Fibroblast of lung (primary cell): Measurements from ENCODE around the gene CDKN2D. TPM values are rescaled to one million over a fixed set of nuclear protein-coding genes. Genes with fewer than 3 reads are reported as not detected.
"Not testable (repeated sequence)": the region's sequence is repeated elsewhere in the genome, so short reads cannot be mapped to it uniquely, and the experiment has no call there.

Experiments used
- DNase-seq, 2 donors: peaks; one replicate each; pipeline versions ENCODE4 v3.0.0 to v3.0.0-alpha.2; 2010; ENCODE audit warnings: low read depth in 2 of 2
- H2AFZ ChIP-seq: 2 replicates; pipeline ENCODE4 v1.5.1; 2012; ENCODE audit warnings: low read length, control low read depth, inconsistent platforms
- H3K27ac ChIP-seq: 2 replicates; pipeline ENCODE4 v1.5.1; 2011; ENCODE audit warnings: low read length, control low read depth; ENCODE audit not compliant: insufficient read depth
- H3K27me3 ChIP-seq: 2 replicates; pipeline ENCODE4 v1.5.1; 2011; ENCODE audit warnings: mild to moderate bottlenecking, low read length; ENCODE audit not compliant: control insufficient read depth, insufficient read depth
- H3K36me3 ChIP-seq: 2 replicates; pipeline ENCODE4 v1.5.1; 2011; ENCODE audit warnings: low read length; ENCODE audit not compliant: control insufficient read depth, insufficient read depth
- H3K4me1 ChIP-seq: 2 replicates; pipeline ENCODE4 v1.5.1; 2011; ENCODE audit warnings: low read length; ENCODE audit not compliant: control insufficient read depth, insufficient read depth; ENCODE audit errors: extremely low read depth
- H3K4me2 ChIP-seq: 2 replicates; pipeline ENCODE4 v1.5.1; 2011; ENCODE audit warnings: low read length, control low read depth; ENCODE audit not compliant: insufficient read depth; ENCODE audit errors: extremely low read depth
- H3K4me3 ChIP-seq, 4 experiments: fragments of 200-600 bp in 1 of 4; sonication (generic) in 1 of 4; replicated peaks in 1 of 4; 2 replicates each; pipeline ENCODE4 v1.5.1; 2011 to 2016; ENCODE audit warnings: low read length in 4 of 4, low read depth in 3 of 4, mild to moderate bottlenecking in 3 of 4, control low read depth in 2 of 4, inconsistent platforms in 1 of 4, mixed read lengths in 1 of 4; ENCODE audit not compliant: insufficient read depth in 1 of 4; ENCODE audit errors: control extremely low read depth in 1 of 4
- H3K79me2 ChIP-seq: 2 replicates; pipeline ENCODE4 v1.5.1; 2012; ENCODE audit warnings: mild to moderate bottlenecking, low read length, inconsistent platforms; ENCODE audit not compliant: control insufficient read depth, insufficient read depth
- H3K9ac ChIP-seq: 2 replicates; pipeline ENCODE4 v1.5.1; 2011; ENCODE audit warnings: mild to moderate bottlenecking, low read length, control low read depth; ENCODE audit not compliant: insufficient read depth
- H3K9me3 ChIP-seq: 2 replicates; pipeline ENCODE4 v1.5.1; 2012; ENCODE audit warnings: low read depth, low read length; ENCODE audit not compliant: control insufficient read depth, insufficient read depth
- H4K20me1 ChIP-seq: 2 replicates; pipeline ENCODE4 v1.5.1; 2011; ENCODE audit warnings: low read length; ENCODE audit not compliant: control insufficient read depth, insufficient read depth; ENCODE audit errors: extremely low read depth
- EZH2 ChIP-seq: IDR thresholded peaks from 2 replicates; pipeline ENCODE4 v1.5.1; 2012; ENCODE audit warnings: low read length, control low read depth, mild to moderate bottlenecking; ENCODE audit errors: missing control alignments
- polyA plus RNA-seq, 2 donors: library from polyadenylated mRNA; depleted of rRNA in 1 of 2; stranded (reverse) in 1 of 2; unstranded in 1 of 2; fragments of >200 nt; gene quantifications; 2 replicates each; pipeline ENCODE4 v1.2.1, GENCODE V29; 2011 to 2012; ENCODE audit warnings: missing spikeins in 1 of 2
- total RNA-seq: library from RNA; depleted of rRNA; stranded (reverse); fragments of >200 nt; gene quantifications from 2 replicates; pipeline ENCODE4 v1.2.1, GENCODE V29; 2014
- TF ChIP-seq, protein P1 (sequence below), 2 donors: IDR thresholded peaks in 1 of 2; conservative IDR thresholded peaks in 1 of 2; 1 replicate in 1 of 2; 2 replicates in 1 of 2; pipeline ENCODE4 v1.5.1; 2011 to 2012; ENCODE audit warnings: low read length in 2 of 2, control low read depth in 1 of 2, inconsistent platforms in 1 of 2, low read depth in 1 of 2, mild to moderate bottlenecking in 1 of 2

Gene CDKN2D
- total and polyA plus RNA-seq, 2 donors (not counting 1 experiment from before 2014, with no cell fraction given), result 9.7 to 10.7 TPM

DNA sequence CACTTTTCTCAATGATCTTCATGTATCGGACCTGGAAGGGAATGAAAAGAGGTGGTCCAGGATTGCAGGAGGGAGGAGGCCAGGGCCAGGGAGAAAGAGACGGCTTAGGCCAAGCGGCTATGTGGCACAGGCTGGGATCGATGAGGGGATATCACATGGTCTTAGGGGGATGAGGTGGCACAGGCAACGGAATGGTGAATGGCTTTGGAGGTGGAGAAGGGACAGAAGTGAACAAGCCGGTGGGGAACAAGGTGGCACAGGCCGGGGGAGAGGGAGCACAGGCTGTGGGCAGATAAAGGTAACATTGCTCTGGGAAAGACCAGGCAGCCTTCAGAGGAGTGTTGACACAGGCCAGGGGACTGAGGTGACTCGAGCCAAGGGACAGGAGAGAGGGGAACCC lies 5.7 kb upstream of the CDKN2D start:
- no peak for DNase-seq
- Histone ChIP-seq H3K27ac (no peak overlapping the region), H3K9me3 (no peaks in the 10 kb centered on the region), H3K4me2 (no peak overlapping the region), H3K36me3 (no peaks in the 10 kb centered on the region), H2AFZ (no peak overlapping the region), H3K4me3 (no peak overlapping the region), H3K27me3 (no peaks in the 10 kb centered on the region), H4K20me1 (no peaks in the 10 kb centered on the region), H3K79me2 (no peaks in the 10 kb centered on the region), H3K4me1 (peaks cover under 1% of the 10 kb centered on the region), H3K9ac (no peak overlapping the region)
- TF ChIP-seq, protein P1, sequence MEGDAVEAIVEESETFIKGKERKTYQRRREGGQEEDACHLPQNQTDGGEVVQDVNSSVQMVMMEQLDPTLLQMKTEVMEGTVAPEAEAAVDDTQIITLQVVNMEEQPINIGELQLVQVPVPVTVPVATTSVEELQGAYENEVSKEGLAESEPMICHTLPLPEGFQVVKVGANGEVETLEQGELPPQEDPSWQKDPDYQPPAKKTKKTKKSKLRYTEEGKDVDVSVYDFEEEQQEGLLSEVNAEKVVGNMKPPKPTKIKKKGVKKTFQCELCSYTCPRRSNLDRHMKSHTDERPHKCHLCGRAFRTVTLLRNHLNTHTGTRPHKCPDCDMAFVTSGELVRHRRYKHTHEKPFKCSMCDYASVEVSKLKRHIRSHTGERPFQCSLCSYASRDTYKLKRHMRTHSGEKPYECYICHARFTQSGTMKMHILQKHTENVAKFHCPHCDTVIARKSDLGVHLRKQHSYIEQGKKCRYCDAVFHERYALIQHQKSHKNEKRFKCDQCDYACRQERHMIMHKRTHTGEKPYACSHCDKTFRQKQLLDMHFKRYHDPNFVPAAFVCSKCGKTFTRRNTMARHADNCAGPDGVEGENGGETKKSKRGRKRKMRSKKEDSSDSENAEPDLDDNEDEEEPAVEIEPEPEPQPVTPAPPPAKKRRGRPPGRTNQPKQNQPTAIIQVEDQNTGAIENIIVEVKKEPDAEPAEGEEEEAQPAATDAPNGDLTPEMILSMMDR (conservative IDR thresholded peaks at IDR 0.05 in 1 of 2, IDR thresholded peaks at IDR 0.05 in 1 of 2; ENCODE audit: low read depth in 1 of 2, low read length in 2 of 2), result no peak
- TF ChIP-seq EZH2, result no peak

DNA sequence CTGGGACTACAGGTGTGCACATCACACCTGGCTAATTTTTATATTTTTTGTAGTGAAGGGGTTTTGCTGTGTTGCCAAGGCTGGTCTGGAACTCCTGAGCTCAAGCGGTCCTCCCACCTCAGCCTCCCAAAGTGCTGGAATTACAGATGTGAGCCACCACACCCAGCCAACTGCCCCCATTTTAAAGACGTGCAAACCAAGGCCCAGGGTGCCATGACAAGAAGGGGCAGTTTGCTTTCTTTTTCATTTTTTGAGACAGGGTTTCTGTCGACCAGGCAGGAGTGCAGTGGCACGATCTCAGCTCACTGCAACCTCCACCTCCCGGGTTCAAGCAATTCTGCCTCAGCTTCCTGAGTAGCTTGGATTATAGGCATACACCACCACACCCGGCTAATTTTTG lies 5.0 kb upstream of the CDKN2D start:
- H3K9me3 ChIP-seq, H2AFZ ChIP-seq, DNase-seq: not testable (repeated sequence)

DNA sequence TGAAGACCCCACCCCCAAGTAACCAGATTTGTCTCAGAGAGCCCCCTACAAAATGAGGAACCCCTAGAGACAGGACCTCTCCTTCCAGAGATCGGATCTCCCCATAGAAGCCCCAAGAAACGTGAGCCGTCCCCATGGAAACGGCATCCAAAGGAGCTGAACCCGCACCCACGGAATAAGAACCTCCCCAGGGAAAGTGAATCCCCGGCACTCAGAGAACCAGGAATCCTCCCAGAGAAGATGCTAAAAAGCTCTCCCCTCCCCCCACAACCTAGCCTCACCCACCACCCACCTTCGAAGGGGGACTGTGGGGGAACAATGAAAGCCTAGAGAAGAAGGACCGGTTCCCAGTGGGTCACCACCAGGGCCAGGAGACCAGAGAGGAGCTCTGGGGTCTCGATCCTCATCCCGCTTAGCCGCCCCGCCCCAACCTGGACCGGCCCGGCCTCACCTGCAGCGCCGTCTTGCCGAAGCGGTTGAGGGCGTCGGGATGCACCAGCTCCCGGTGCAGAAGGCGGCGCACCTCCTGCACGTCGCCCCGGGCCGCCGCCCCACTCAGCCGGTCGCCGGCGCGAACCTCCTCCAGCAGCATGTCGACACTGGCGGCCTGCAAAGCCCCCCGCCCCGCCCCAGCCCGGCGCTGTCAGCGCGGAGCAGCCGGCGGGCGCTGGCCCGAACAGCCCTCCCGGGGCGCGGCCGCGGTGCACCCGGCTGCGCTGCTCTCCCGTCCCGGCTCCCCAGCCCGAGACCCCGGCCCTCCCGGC lies 535 bp downstream of the CDKN2D start:
- Histone ChIP-seq H3K9ac (peak overlapping the region; percentile 62), H3K36me3 (no peaks in the 10 kb centered on the region), H3K4me3 (peak overlapping the region; percentile 75 to 90 (median 86)), H3K4me1 (peaks cover 18% of the 10 kb centered on the region), H3K27me3 (no peaks in the 10 kb centered on the region), H3K4me2 (peak overlapping the region; percentile 85), H3K79me2 (peaks cover 29% of the 10 kb centered on the region), H2AFZ (peak overlapping the region; percentile 35), H4K20me1 (no peaks in the 10 kb centered on the region), H3K9me3 (no peaks in the 10 kb centered on the region), H3K27ac (peak overlapping the region; percentile 54)
- DNase-seq, result no peak
- TF ChIP-seq, protein P1 (conservative IDR thresholded peaks at IDR 0.05 in 1 of 2, IDR thresholded peaks at IDR 0.05 in 1 of 2; ENCODE audit: low read depth in 1 of 2, low read length in 2 of 2), result no peak
- TF ChIP-seq EZH2, result no peak

More for the DNA sequence above, 5.0 kb upstream of the CDKN2D start:
- H3K4me3 ChIP-seq, H3K4me1 ChIP-seq, H3K4me2 ChIP-seq, H4K20me1 ChIP-seq, H3K36me3 ChIP-seq, H3K27me3 ChIP-seq, H3K27ac ChIP-seq, H3K79me2 ChIP-seq, H3K9ac ChIP-seq: not testable (repeated sequence)
